Testis (tissue), 3 donors: Measurements from ENCODE around the gene ACOX3. TPM values are rescaled to one million over a fixed set of nuclear protein-coding genes. Genes with fewer than 3 reads are reported as not detected.

ENCODE experiments used
- DNase-seq: peaks from one replicate; pipeline ENCODE4 v3.0.0-alpha.2; 2019
- H3K27ac ChIP-seq, 2 donors: fragments of 200-600 bp; sonication (generic); one replicate each; pipeline ENCODE4 v1.5.1; 2019
- H3K27me3 ChIP-seq: fragments of 200-600 bp; sonication (generic); one replicate; pipeline ENCODE4 v1.5.1; 2019
- H3K36me3 ChIP-seq: fragments of 200-600 bp; sonication (generic); one replicate; pipeline ENCODE4 v1.5.1; 2017; ENCODE audit warnings: low read depth; ENCODE audit errors: missing control alignments
- H3K4me1 ChIP-seq: fragments of 200-600 bp; sonication (generic); one replicate; pipeline ENCODE4 v1.5.1; 2019
- H3K4me3 ChIP-seq, 2 donors: fragments of 200-600 bp; sonication (generic); one replicate each; pipeline ENCODE4 v1.5.1; 2017 to 2019
- H3K9me3 ChIP-seq: fragments of 200-600 bp; sonication (generic); one replicate; pipeline ENCODE4 v1.5.1; 2017
- POLR2A ChIP-seq: fragments of 450-650 bp; IDR thresholded peaks from one replicate; pipeline ENCODE4 v1.6.1; 2017; ENCODE audit warnings: antibody characterized with exemption, mild to moderate bottlenecking, moderate library complexity
- WGBS, 2 donors: methylation state at CpG; one replicate each; pipeline ENCODE4 v1.1.5; 2018; 5-methylcytosine and 5-hydroxymethylcytosine counted together
- intact Hi-C: fragments of 100-400 bp; cut with DNase I; formaldehyde crosslinking; loops from one replicate; pipeline ENCODE4 v1.15.1; 2023; ENCODE audit warnings: low total_unique reads
- polyA plus RNA-seq: library from polyadenylated mRNA; stranded (reverse); fragments of 350-450 nt; fragmentation: Illumina TruSeq; extraction: RNeasy Lipid Tissue Mini Kit (QIAGEN cat#74804); gene quantifications from one replicate; pipeline ENCODE4 v1.2.3, GENCODE V29; 2014; ENCODE audit warnings: low read depth, low replicate concordance; ENCODE audit not compliant: insufficient read depth
- total RNA-seq, 2 donors: library from RNA; depleted of rRNA; stranded (reverse); fragments of >200 nt; gene quantifications; one replicate each; pipeline ENCODE4 v1.2.3, GENCODE V29; 2016
- TF ChIP-seq, protein P1 (sequence below), 3 experiments: fragments of 450-650 bp in 2 of 3; fragments of 200-600 bp in 1 of 3; sonication (generic) in 1 of 3; IDR thresholded peaks; one replicate each; pipeline ENCODE4 v1.5.1; 2016 to 2019; ENCODE audit warnings: antibody characterized with exemption in 3 of 3, mild to moderate bottlenecking in 2 of 3, moderate library complexity in 1 of 3

Gene ACOX3
- total and polyA plus RNA-seq, 3 donors from 2014 or later = 8.6 to 35.9 (median 29.8) TPM

DNA sequence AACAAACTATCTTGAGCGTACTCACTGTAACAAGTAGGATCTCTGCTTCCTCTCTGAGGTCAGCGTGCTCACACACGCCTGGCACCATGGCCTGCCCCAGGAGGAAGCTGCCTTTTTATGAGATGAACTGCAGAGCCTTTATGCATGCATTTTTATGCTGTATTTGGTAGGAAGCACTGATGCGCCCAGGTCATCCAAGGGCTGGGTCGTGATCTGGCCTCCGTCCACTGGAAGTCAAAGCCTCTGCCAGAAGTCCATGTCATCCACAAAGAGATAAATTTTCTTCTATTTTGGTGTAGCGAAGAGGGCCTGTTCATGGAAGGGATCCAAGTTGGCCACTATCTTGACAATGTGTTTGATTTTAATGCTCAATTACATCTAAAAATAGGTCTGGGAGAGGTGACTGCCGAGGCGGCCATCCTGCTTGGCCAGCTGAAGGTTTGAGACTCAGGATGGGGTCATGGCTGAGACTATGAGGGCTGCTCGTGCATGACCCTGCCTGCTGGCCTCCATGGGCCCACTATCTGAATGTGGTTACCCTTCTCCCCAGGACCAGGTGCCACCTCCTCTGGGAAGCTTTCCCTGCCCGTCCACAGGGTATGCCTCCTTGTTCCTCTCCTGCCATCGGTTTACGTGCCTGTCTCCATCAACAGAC lies 120.7 kb downstream of the ACOX3 start:
- Histone ChIP-seq H3K27me3 (no peaks in the 10 kb centered on the region), H3K9me3 (no peaks in the 10 kb centered on the region), H3K27ac (no peak overlapping the region), H3K4me1 (peaks cover 15% of the 10 kb centered on the region), H3K4me3 (no peak overlapping the region), H3K36me3 (no peaks in the 10 kb centered on the region)
- peak; percentile 37 for DNase-seq
- 50 to 54% methylated on average over 13 of the region's 13 CpGs for WGBS, 2 donors
- TF ChIP-seq, protein P1, sequence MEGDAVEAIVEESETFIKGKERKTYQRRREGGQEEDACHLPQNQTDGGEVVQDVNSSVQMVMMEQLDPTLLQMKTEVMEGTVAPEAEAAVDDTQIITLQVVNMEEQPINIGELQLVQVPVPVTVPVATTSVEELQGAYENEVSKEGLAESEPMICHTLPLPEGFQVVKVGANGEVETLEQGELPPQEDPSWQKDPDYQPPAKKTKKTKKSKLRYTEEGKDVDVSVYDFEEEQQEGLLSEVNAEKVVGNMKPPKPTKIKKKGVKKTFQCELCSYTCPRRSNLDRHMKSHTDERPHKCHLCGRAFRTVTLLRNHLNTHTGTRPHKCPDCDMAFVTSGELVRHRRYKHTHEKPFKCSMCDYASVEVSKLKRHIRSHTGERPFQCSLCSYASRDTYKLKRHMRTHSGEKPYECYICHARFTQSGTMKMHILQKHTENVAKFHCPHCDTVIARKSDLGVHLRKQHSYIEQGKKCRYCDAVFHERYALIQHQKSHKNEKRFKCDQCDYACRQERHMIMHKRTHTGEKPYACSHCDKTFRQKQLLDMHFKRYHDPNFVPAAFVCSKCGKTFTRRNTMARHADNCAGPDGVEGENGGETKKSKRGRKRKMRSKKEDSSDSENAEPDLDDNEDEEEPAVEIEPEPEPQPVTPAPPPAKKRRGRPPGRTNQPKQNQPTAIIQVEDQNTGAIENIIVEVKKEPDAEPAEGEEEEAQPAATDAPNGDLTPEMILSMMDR (IDR thresholded peaks at IDR 0.05) = no peak
- no peak for TF ChIP-seq POLR2A
- intact Hi-C loops = no loop called here

DNA sequence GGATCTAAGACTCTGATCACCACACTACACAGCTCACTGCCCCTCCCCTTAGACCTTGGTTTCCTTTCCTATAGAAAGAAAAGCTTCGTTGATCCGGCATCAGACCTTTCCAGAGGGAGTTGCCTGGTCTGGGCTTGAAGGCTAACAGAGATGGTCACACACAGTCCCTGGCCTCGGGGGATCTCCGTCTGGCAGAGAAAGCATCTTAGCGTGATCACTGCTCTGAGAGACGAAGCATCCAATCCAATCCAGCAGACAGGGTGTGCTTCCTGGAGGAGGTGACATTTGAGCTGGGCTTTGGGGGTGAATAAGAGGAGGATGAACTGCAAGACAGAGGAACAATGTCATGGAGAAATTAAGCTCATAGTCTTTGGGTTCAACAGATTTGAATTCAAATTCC lies 121.5 kb downstream of the ACOX3 start:
- H3K27ac ChIP-seq = no peak overlapping the region

DNA sequence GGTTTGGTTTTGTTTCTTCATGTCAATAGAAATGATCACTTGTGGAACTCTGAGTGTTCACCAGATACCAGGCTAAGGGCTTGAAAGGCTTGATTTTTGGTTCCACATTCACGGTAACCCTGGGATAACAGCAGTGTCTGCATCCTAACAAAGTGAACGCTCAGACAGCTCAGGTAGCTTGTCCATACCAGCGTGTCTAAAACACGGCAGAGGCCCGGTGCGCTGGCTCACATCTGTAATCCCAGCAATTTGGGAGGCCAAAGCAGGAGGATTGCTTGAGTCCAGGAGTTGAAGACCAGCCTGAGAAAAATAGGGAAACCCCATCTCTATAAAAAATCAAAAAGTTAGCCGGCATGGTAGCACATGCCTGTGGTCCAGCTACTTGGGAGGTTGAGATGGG lies 122.0 kb downstream of the ACOX3 start:
- H3K4me1 ChIP-seq = peaks cover 15% of the 10 kb centered on the region
- no peaks in the 10 kb centered on the region for H3K9me3 ChIP-seq
- peak; percentile 6 for DNase-seq
- no peak for TF ChIP-seq POLR2A
- TF ChIP-seq, protein P1 (IDR thresholded peaks at IDR 0.05) = no peak
- 94 to 97% methylated on average over 7 of the region's 7 CpGs for WGBS, 2 donors
- H3K36me3 ChIP-seq = no peaks in the 10 kb centered on the region
- intact Hi-C loops = no loop called here
- no peaks in the 10 kb centered on the region for H3K27me3 ChIP-seq
- H3K4me3 ChIP-seq = no peak overlapping the region
- no peak overlapping the region for H3K27ac ChIP-seq

More for the DNA sequence above, 121.5 kb downstream of the ACOX3 start:
- H3K36me3 ChIP-seq = no peaks in the 10 kb centered on the region
- H3K27me3 ChIP-seq = no peaks in the 10 kb centered on the region
- DNase-seq = no peak
- no peak for TF ChIP-seq POLR2A
- TF ChIP-seq, protein P1 (IDR thresholded peaks at IDR 0.05) = no peak
- no peak overlapping the region for H3K4me3 ChIP-seq
- WGBS, 2 donors = 81 to 87% methylated on average over 6 of the region's 6 CpGs
- intact Hi-C loops = no loop called here
- no peaks in the 10 kb centered on the region for H3K9me3 ChIP-seq
- peaks cover 15% of the 10 kb centered on the region for H3K4me1 ChIP-seq

DNA sequence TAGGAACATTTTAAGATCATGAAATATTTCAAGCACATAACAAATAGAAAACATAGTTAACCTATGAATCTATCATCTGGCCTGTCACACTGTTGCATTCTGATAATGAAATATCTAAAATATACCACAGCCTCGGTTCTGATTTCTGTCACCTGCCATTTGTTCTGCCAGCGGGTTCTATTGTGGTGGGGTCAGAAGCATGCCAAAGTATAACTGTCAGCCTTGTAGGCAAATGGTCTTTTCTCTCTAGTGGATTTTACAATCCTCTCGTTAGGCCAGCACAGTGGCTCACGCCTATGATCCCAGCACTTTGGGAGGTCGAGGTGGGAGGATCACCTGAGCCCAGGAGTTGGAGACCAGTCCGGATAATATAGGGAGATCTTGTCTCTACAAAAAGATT lies 123.0 kb downstream of the ACOX3 start:
- peaks cover 15% of the 10 kb centered on the region for H3K4me1 ChIP-seq
- H3K9me3 ChIP-seq = no peaks in the 10 kb centered on the region
- intact Hi-C loops = no loop called here
- no peaks in the 10 kb centered on the region for H3K27me3 ChIP-seq
- TF ChIP-seq POLR2A = no peak
- TF ChIP-seq, protein P1 (IDR thresholded peaks at IDR 0.05) = no peak
- DNase-seq = no peak
- no peaks in the 10 kb centered on the region for H3K36me3 ChIP-seq
- H3K4me3 ChIP-seq = no peak overlapping the region
- WGBS, 2 donors = 93 to 94% methylated on average over 6 of the region's 6 CpGs
- no peak overlapping the region for H3K27ac ChIP-seq

DNA sequence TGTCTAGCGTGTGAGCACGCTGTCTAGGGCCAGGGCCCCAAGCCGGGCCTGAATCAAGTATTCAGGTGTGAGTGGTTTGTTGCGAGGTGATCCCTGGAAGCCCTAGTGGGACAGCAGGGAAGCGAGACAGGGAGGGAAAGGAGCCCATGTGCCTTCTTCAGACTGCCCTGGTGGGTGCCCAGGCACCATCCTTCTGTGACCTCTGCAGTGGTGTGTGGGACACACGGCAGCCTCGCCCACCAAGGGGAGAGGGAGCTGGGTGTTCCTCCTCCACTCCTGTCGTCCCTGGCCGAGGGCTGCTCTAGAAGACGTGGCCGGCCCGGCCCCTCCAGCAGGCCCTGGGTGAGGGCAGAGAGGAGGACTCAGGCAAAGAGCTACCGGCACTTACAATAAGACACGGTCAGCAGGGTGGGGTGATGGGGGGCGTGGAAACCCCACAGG lies 123.6 kb downstream of the ACOX3 start:
- WGBS, 2 donors = 88 to 94% methylated on average over 12 to 15 of the region's 15 CpGs
- Histone ChIP-seq H3K27ac (no peak overlapping the region), H3K4me1 (peaks cover 15% of the 10 kb centered on the region), H3K4me3 (no peak overlapping the region), H3K36me3 (no peaks in the 10 kb centered on the region), H3K9me3 (no peaks in the 10 kb centered on the region), H3K27me3 (no peaks in the 10 kb centered on the region)
- TF ChIP-seq, protein P1 (IDR thresholded peaks at IDR 0.05) = no peak
- no peak for TF ChIP-seq POLR2A
- intact Hi-C loops = no loop called here
- no peak for DNase-seq
